ENCODE data around the gene ANKRD44.
"Not testable (repeated sequence)": the region's sequence is repeated elsewhere in the genome, so short reads cannot be mapped to it uniquely, and the experiment has no call there.

The ANKRD44 gene

DNA sequence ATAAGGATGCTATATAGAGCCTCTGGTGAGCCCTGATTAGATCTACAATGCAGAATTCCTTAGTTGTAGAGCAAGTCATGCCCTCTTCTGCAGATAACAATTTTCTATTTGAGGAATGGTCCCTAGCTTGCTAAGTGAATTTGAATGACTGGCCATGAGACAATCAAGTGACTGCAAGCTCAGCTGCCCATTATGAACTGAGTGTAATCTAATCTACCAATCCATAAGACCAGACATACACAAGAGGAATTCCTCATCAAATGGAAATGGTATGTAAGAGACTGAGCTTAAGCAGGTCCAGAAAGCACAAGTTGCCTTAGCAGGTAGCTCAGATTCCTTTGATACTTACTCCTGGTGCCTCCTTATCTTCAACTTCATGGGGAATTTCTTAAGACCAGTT is 4.8 kb upstream of the ANKRD44 start:
- no peak for DNase-seq

DNA sequence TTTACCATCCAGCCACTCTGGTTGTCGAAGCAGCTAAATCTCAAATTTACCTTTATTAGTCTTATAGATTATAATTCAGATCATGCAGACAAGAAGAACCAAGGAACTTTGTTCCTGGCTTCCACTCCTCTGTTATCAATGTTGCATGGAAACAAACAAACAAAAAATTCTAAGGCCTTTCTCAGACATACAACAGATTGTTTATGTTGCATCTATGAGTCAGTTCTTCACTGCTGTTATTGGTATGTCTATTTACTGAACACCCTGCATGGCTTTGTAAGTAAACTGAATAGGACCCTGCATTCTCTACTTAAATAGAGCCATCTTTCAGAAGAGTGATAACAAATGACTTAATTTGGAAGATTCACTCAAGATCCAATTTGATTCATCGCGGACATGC is 1.6 kb upstream of the ANKRD44 start:
- no peak for DNase-seq

DNA sequence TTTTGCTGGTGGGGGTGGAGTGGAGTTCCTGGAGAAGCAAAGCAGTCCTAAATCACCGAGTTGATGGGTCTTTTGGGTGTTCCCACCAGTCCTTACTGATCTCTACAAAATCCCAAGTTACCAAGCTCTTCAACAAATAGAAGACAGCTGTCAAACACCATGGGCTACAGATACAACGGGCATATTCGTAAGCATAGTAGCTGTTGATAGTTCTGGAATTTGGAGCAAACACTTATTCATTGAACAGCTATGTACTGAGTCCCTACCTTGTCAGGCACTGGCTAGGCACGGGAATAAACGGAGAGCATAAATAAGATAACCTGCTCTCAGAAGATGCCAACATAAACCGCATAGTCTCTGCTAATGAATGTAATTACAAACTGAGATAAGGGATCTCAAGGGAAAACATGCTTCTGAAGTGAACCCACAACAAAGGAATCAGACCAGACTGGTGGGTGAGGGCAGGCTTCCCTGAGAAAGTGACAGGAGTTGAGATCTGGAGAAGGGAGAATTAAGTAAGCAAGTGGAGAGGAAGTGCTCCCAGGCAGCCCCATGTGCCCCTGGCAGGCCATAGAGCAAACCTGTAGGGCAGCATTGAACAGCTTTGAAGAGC is 947 bp upstream of the ANKRD44 start:
- peak; percentile 13 for DNase-seq

DNA sequence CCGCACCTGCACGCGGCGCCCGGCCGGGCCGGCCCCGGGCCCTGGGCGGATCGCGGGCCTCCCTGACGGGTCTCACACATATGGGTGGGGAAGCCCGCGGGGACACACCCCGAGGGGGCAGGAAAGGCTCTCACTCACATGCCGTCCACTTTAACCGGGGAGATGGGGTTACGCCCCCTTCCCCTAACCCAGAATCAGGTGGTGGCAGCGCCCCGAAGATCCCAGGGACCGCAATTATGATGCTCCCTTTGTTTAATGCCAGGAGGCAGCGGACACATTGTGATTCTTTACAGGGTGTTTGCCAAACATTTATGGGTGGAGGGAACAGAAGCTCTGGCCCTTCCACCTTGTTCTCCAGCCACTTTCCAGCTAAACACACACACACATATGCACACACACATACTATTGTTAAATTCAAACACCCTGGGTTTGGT is 424 bp upstream of the ANKRD44 start:
- DNase-seq: no peak

DNA sequence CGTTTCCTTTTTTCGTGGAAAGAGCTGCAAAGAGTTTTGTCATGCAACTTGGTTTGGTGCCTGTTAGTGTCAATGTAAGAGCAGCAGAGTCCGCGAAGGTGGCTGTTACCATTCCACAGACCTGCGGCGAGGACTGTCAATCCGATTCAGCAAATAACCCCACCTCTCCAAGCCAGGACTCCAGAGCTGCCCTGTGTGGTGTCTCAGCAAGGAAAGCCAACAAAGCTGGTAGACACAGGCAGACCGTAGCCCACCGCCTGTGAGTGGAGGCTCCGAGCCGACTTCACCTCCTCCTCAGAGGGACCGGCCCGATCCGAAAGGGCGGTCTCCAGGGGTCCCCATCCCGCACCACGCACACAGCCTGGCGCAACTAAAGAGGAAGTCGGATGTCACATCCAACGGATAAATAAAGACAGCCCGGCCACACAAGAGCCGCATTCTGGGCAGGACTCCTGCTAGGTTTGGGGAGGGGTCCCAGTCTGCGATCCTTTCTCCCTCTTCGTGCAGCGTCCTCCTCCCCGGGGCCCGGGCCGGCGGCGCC is 819 bp downstream of the ANKRD44 start:
- DNase-seq: peak; percentile 36

DNA sequence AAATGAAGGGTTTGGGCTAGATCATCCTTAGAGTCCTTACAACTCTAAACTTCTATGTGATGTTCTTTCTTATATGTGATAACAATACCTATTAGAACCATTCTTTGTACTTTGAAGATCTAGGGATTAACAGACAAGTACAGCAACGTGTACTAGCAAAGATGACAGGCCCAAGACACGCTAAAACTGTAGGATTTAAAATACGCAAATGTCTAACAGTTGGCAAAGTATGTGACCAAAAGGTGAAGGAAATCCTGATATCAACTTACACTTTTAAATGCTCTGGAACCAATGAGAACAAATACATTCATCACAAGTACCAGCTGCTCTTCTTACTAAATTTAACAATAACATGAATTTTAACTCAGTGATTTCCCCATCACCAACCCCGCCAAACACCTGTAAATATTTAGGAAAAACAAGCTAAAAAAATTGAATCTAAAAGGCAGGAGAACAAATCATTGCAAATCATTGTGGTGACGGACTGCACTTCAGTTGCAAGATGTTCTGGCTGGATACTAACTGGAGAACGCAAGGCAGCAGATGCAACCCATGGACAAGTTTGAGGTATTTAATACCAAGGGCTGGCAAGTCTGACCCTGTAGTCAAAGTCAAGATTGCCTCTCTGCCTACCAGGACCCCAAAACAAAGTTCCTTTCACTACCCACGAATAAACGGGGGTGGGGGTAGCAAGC is 1.4 kb downstream of the ANKRD44 start:
- DNase-seq: peak; percentile 19

DNA sequence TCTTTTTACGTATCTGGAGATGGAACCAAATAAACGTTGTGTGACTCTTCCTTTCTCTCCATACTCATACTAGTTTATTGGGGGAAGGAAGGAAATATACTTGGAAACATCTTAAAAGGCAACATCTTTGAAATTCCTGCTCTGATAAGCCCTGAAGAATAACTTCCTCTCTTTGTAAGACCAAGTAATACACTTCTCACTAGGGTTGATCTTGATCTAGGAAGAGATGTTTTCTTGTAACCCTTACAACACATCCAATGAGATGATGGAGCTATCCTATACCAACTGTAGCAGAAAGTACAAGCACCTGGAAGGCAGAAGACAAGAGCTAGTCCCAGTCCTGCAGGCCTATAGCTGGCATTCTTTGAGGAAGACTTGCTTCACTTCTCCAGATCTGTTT is 2.0 kb downstream of the ANKRD44 start:
- peak; percentile 20 for DNase-seq

DNA sequence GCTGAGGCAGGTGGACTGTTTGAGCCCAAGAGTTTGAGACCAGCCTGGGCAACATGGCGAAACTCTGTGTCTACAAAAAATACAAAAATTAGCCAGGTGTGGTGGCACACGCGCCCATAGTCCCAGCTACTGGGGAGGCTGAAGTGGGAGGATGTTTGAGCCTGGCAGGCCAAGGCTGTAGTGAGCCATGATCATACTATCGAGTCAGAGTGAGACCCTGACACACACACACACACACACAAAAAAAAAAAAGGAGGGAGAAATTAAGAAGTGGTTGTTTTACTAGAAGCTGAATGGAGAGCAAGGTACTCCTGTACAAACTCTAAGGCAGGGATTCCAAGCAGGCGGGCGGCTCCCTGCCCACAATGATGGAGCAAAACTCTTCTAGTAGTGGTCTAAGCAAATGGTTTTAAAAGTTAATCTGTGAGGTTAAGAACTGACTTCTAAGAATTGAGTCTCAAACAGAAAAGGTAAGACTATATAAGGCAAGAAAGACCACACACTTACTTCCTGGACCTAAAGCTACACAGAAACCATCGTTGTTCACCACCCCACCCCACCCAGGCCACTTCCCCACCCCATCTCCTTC is 2.6 kb downstream of the ANKRD44 start:
- DNase-seq: peak; percentile 38

DNA sequence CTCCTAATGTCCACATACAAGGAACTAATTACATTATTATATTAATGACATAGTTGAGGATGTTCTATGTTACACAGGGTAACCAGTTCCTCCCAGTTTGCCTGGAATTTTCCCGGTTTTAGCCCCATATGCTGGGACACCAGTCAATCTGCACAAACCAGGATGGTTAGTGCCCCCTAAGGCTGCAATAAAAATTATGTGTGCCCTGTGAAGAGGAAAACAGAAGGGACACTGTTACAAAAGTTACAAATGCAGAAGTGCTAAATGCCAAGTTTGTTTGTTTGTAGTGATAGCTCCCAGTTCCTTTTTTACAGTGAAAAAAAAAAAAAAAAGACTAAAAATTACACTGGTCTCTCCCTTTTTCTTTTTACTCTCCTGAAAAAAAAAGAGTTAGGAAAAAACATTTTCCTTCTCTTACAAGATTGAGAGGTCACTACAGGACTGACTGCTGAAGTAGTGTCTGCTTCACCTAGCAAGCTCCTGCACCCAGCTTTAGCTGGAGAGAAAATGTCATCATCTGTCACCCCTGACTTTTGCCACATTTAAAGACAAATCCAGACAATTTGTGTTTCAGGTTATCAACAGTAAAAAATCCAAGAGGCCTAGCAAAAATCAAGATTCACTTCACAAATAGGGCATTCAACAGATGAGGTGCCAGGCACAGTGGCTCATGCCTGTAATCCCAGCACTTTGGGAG is 3.2 kb downstream of the ANKRD44 start:
- no peak for DNase-seq

DNA sequence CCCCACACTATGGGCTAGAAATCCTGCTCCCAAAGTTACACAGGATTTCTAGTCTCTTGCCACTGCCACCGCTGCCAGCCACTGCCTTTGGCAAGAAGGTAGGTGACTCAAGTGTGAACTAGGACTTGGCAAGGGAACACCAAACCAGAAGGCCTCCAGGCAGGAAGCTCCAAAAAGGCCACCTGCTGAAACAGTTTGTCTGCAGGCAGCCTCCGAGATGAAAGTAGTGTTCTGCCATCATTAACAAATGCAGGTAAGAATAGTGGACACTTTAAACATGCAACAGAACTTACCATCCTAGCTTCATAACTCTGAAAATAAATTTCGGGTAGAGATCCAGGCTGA is 3.9 kb downstream of the ANKRD44 start:
- peak; percentile 32 for DNase-seq

DNA sequence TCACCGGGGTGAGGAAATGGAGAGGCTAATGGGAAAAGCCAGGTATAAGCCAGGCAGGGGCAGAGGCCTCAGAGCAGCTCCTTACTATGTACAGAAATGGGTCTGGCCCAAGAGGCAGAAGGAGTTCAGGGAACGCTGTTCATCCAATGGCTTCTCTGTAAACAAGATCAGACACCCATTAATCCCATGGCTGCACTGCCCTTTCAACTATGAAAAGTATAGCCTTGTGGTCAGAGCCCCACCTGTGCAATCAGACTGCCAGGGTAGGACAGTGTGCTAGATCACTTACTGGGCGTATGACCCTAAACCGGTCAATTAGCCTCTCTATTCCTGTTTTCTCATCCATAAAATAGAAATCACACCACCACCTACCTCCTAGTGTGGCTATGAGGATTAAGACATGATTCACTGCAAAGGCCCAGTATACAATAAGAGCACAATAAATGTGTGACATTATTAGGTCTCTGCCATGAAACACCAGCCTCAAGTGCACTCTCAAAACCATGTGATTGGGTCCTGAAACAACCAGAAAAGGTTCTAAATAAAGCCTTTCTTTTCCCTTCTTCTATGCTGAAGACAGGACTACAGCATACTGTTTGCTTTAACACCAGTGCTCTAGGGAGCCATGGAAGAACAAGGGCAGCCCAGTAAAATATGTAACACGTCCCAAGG is 4.4 kb downstream of the ANKRD44 start:
- DNase-seq: no peak

DNA sequence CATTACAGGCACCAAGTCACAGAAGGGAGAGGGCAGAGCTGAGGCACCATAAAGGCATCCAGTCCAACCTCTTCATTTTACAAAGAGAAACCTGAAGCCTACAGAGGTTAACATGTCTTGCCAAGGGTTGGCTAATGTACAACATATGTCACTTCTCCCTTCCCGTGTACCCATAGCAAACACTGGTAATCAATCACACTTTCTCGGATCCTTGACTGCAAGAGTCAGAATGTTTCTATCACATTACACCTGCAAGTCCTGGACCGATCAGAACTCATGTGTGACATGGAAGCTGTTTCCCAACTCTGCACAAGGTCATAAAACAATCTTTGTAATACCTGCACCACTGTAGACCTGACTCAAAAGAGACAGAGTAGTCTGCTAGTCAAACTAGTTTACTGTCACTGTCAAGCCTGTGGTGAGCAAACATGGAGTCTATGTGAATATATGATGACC is 6.0 kb downstream of the ANKRD44 start:
- DNase-seq: peak; percentile 16

DNA sequence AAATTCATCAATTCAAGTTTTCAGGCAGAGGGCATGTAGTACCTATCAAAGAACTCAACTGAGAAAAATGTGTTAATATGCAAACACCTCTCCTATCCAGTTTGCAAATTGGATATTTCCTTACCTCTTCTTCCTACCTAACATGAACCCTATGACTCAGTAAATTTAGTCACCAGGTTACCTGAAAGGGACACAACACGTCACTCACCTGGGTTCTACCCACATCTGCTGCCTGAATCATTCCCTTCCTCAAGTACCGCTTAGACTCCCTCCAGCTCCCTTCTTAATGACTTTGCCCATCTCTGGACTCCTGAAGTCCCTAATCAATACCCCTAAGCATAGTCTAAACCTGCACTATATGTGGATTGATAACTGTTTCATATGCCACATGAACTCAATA is 10.4 kb downstream of the ANKRD44 start:
- DNase-seq: peak; percentile 14

DNA sequence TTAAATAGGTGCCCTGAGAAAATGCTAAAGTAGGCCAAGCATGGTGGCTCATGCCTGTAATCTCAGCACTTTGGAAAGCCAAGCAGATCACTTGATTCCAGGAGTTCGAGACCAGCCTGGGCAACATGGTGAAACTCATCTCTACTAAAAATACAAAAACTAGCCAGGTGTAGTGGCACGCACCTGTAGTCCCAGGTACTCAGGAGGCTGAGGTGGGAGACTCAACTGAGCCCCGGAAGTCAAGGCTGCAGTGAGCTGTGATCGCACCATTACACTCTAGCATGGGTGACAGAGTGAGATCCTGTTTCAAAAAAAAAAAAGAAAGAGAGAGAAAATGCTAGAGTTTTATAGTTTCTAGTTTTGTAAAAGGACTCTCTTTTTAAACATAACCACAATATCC is 12.0 kb downstream of the ANKRD44 start:
- DNase-seq: no peak

DNA sequence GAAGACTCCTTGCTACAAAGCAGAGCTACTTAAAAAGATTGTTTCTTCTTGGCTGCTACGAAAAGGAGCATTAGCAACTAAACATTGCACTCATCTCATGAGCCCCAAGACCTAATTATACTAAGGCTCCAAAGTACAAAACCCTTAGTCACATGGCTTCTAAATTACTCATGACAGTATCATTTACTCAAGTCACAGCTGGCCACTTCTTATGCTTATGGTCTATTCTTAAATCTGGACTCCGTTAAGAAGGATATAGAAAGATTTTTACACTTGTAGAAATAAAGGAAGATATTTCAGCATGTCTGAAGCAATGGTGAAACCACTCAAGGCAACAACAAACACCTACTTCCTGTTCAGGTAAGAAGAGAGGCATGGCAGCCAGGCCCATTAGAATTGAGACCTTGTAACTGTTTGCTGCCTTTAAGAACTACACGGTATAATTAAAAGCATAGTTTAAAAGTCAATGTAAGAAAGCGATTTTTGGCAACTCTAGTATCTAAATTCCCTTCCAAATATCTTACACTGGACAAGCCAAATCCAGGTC is 12.7 kb downstream of the ANKRD44 start:
- DNase-seq: no peak

DNA sequence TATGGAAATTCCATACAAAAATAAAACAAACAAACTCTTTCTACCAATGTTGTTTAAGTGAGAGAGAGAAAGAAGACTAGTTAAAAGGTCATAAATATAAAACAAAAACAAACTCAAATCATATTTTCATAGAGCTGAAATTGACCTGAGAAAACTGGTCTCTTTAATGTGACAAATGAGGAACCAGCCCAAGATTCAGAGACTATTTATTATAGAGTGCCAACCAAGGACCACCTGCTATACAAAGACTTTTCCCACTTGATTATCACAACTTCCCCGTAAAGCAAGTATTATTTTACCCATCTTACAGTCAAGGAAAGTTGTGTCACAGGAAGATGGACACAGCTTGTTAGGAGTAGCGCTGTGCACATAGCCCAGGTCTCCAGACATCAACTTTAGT is 13.3 kb downstream of the ANKRD44 start:
- DNase-seq: no peak

DNA sequence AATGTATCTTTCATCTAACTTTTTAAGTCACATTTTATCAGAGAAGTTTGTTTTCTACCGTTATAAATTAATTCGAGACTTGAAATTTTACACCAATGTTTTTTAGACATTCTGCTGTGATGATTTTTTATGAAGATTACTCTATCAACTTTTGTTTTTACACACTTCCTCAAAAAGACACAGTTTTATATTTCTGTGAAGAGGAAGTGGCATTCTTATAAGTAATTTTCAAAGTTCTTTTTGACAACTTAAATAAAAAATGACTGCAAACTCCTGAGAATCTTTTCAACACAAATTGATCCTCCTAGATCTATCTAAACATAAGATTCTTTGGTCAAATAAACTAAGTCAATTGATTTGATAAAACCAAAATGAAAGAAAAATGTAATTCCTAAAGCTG is 13.7 kb downstream of the ANKRD44 start:
- DNase-seq: no peak

DNA sequence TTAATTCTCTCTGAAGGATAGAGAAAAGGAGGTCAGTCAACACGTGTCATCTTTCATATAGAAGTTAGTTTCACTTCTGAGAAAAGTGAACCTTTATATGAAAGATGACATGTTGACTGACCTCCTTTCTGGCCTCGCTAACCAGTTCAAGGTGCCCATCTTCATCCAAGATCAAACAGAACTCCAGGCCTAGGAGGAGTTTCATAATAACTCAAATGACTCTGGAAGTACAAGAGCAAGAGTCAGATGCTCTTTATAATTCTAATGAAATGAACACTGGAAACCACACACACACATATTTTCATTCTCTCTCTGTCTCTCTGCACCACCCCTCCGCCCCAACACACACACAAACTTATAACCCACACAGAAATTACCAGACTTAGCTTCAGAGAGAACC is 16.3 kb downstream of the ANKRD44 start:
- DNase-seq: peak; percentile 48

DNA sequence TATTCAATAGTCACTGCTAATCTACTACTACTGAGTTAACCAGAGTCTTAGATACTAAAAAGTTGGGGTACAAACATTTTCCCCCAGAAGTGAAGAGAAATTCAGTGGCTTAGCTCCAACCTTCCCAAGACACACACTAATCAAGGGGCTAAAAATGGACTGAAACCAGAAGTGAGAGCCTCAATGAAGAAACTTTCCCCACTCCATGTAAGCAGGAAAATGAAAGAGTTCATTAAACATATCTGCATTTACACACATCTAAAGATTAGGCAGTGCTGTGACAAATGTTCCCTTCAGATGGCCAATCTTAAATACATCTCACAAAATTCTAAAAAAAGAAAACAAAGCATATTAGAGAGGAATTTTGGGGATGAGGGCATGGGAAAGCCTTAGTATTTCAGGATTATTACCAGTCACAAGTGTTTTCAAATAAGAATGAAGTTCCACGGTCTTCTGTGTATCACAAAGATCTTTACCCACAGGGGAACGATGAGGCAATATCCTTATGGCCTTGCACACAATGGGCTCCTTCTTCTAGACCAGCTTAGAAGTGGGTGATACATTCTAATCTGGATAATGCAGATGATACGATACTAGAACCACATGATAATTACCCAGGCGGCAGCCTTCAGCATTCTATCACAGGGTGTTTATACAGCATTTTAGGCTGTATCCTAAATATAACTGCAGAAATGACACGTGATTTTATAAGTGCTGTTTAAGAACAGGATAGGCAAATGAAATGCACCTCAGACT is 17.1 kb downstream of the ANKRD44 start:
- peak; percentile 55 for DNase-seq

DNA sequence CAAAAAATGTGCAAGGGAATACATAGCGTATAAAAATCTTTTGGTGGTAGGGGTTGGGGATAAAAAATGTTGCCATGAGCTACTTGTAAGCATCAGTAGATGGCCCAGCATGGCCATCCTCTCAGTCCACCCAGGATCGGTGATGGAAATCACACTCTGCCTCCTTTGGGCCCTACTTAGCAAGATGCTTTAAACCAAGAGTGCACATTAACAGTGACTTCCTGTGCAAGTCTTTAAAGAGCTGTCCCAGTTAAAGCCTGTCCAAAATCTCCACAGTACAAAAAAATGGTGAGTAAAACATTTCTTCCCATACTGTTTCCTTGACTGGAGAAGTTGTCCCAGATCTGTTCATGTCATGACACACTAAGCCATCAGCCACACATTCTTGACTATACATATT is 18.0 kb downstream of the ANKRD44 start:
- DNase-seq: peak; percentile 18

DNA sequence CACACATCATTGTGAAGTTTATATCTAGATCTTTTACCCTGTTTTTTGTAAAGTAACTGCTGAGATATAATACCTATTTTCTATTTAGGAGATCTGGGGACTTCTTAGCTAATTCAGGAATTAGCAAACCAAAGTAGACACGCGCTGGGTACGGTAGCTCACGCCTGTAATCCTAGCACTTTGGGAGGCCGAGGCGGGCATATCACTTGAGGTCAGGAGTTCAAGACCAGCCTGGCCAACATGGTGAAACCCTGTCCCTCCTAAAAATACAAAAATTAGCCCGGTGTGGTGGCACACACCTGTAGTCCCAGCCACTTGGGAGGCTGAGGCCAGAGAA is 23.0 kb downstream of the ANKRD44 start:
- DNase-seq: not testable (repeated sequence)

Measured in central memory CD4-positive, alpha-beta T cell (primary cell).